H1 (cell line): ENCODE data around the gene SLC2A10. TPM values are rescaled to one million over a fixed set of nuclear protein-coding genes. Genes with fewer than 3 reads are reported as not detected.

Source experiments
- CTCF ChIA-PET: fragments of 300-600 bp; sonication (Branson Sonifier 250); formaldehyde crosslinking; loops from one replicate; lab custom pipeline; 2021; ENCODE audit not compliant: partially characterized antibody; lab: Charles Lee
- POLR2A ChIA-PET: fragments of 300-600 bp; sonication (Branson Sonifier 250); formaldehyde crosslinking; loops from one replicate; lab custom pipeline; 2021; ENCODE audit warnings: inconsistent platforms; ENCODE audit not compliant: partially characterized antibody; lab: Charles Lee
- DNase-seq, 2 experiments: peaks; one replicate each; pipeline versions ENCODE4 v3.0.0 to v3.0.0-alpha.2; 2010 to 2022; ENCODE audit warnings: low spot score in 2 of 2, low read depth in 1 of 2, mixed read lengths in 1 of 2
- FAIRE-seq: peaks from 2 replicates; lab custom pipeline; 2011; peaks lifted over from hg19 to GRCh38; lab: Jason Lieb, UNC
- H2AFZ ChIP-seq: 2 replicates; pipeline ENCODE4 v1.8.1; 2012; ENCODE audit warnings: low read length, inconsistent platforms
- H2AK5ac ChIP-seq: 2 replicates; pipeline ENCODE4 v1.6.1; 2013; ENCODE audit warnings: low read depth, low read length
- H2BK120ac ChIP-seq: replicated peaks from 2 replicates; pipeline ENCODE3; 2013; ENCODE audit warnings: low read depth, low read length, inconsistent platforms
- H2BK12ac ChIP-seq: 2 replicates; pipeline ENCODE4 v1.6.1; 2013; ENCODE audit warnings: low read depth, low read length
- H2BK15ac ChIP-seq: 2 replicates; pipeline ENCODE4 v1.6.1; 2013; ENCODE audit warnings: low read length
- H2BK20ac ChIP-seq: 2 replicates; pipeline ENCODE4 v1.6.1; 2013; ENCODE audit warnings: low read length
- H2BK5ac ChIP-seq: 2 replicates; pipeline ENCODE4 v1.6.1; 2013; ENCODE audit warnings: low read depth, low read length
- H3K14ac ChIP-seq: 2 replicates; pipeline ENCODE4 v1.6.1; 2013; ENCODE audit warnings: inconsistent platforms; ENCODE audit not compliant: insufficient read length
- H3K18ac ChIP-seq: 2 replicates; pipeline ENCODE4 v1.6.1; 2013; ENCODE audit warnings: low read length; ENCODE audit errors: extremely low read depth
- H3K23ac ChIP-seq: 2 replicates; pipeline ENCODE4 v1.6.1; 2013; ENCODE audit warnings: inconsistent platforms; ENCODE audit not compliant: insufficient read length
- H3K23me2 ChIP-seq: 2 replicates; pipeline ENCODE4 v1.6.1; 2013; ENCODE audit warnings: low read depth, low read length
- H3K27ac ChIP-seq: 2 replicates; pipeline ENCODE4 v1.6.1; 2011; ENCODE audit warnings: low read depth, low read length, inconsistent platforms
- H3K27me3 ChIP-seq, 4 experiments: replicated peaks in 1 of 4; 1 replicate in 1 of 4; 2 replicates in 3 of 4; pipeline versions ENCODE4 v1.6.1 to v1.8.1; 2011 to 2013; ENCODE audit warnings: low read length in 3 of 4, mild to moderate bottlenecking in 3 of 4, inconsistent platforms in 2 of 4, mixed read lengths in 2 of 4, moderate library complexity in 1 of 4; ENCODE audit not compliant: control insufficient read depth in 3 of 4, insufficient read depth in 3 of 4; ENCODE audit errors: extremely low read depth in 1 of 4
- H3K36me3 ChIP-seq, 4 experiments: 2 replicates each; pipeline versions ENCODE4 v1.6.1 to v1.8.1; 2011 to 2013; ENCODE audit warnings: mild to moderate bottlenecking in 4 of 4, low read length in 3 of 4, moderate library complexity in 2 of 4, control low read depth in 1 of 4, inconsistent platforms in 1 of 4; ENCODE audit not compliant: insufficient read depth in 4 of 4, control insufficient read depth in 2 of 4
- H3K4ac ChIP-seq: replicated peaks from 2 replicates; pipeline ENCODE3; 2013; ENCODE audit warnings: low read length, low read depth, mixed read lengths, inconsistent platforms; ENCODE audit not compliant: insufficient read length
- H3K4me1 ChIP-seq, 4 experiments: replicated peaks in 1 of 4; 1 replicate in 1 of 4; 2 replicates in 3 of 4; pipeline versions ENCODE4 v1.6.1 to v1.8.1; 2011 to 2013; ENCODE audit warnings: low read length in 3 of 4, inconsistent platforms in 2 of 4, mixed read lengths in 1 of 4; ENCODE audit not compliant: insufficient read depth in 4 of 4, control insufficient read depth in 3 of 4
- H3K4me2 ChIP-seq, 2 experiments: 2 replicates each; pipeline versions ENCODE4 v1.6.1 to v1.8.1; 2011 to 2013; ENCODE audit warnings: low read depth in 2 of 2, low read length in 2 of 2, control low read depth in 1 of 2, inconsistent platforms in 1 of 2, mild to moderate bottlenecking in 1 of 2; ENCODE audit not compliant: insufficient read depth in 1 of 2
- H3K4me3 ChIP-seq, 4 experiments: fragments of 200-600, 300-600 bp in 1 of 4; sonication (generic), shearing (Covaris generic), sonication (Bioruptor Twin) in 1 of 4; 2 replicates each; pipeline versions ENCODE4 v1.5.1 to v1.8.1; 2011 to 2016; ENCODE audit warnings: low read length in 4 of 4, low read depth in 3 of 4, control low read depth in 2 of 4, inconsistent platforms in 2 of 4, mild to moderate bottlenecking in 2 of 4, mixed read lengths in 1 of 4, moderate library complexity in 1 of 4; ENCODE audit not compliant: insufficient read depth in 2 of 4; ENCODE audit errors: extremely low read depth in 1 of 4
- H3K56ac ChIP-seq: replicated peaks from 2 replicates; pipeline ENCODE3; 2013; ENCODE audit warnings: low read depth, mild to moderate bottlenecking, mixed read lengths, low read length, inconsistent platforms; ENCODE audit not compliant: insufficient read length
- H3K79me1 ChIP-seq: 2 replicates; pipeline ENCODE4 v1.6.1; 2013; ENCODE audit warnings: low read depth, low read length, control low read depth
- H3K79me2 ChIP-seq, 2 experiments: 2 replicates each; pipeline versions ENCODE4 v1.6.1 to v1.8.1; 2012 to 2013; ENCODE audit warnings: low read length in 2 of 2, mild to moderate bottlenecking in 2 of 2, inconsistent platforms in 1 of 2; ENCODE audit not compliant: insufficient read depth in 2 of 2, control insufficient read depth in 1 of 2
- H3K9ac ChIP-seq, 4 experiments: replicated peaks in 1 of 4; 1 replicate in 1 of 4; 2 replicates in 3 of 4; pipeline versions ENCODE4 v1.6.1 to v1.8.1; 2011 to 2013; ENCODE audit warnings: low read depth in 3 of 4, low read length in 3 of 4, control low read depth in 2 of 4, mild to moderate bottlenecking in 2 of 4, moderate library complexity in 2 of 4, inconsistent platforms in 1 of 4; ENCODE audit errors: extremely low read depth in 1 of 4
- H3K9me3 ChIP-seq, 2 experiments: 2 replicates each; pipeline versions ENCODE4 v1.6.1 to v1.8.1; 2012 to 2013; ENCODE audit warnings: mild to moderate bottlenecking in 2 of 2, moderate library complexity in 2 of 2, control low read depth in 1 of 2, inconsistent platforms in 1 of 2, low read depth in 1 of 2, low read length in 1 of 2, mixed read lengths in 1 of 2; ENCODE audit not compliant: insufficient read depth in 2 of 2
- H4K20me1 ChIP-seq, 2 experiments: replicated peaks in 1 of 2; 2 replicates each; pipeline versions ENCODE3 to v1.8.1; 2011 to 2013; ENCODE audit warnings: inconsistent platforms in 2 of 2, low read length in 2 of 2, mild to moderate bottlenecking in 1 of 2; ENCODE audit not compliant: insufficient read depth in 2 of 2, control insufficient read depth in 1 of 2
- H4K5ac ChIP-seq: 2 replicates; pipeline ENCODE4 v1.6.1; 2013; ENCODE audit warnings: low read length, low read depth, mixed read lengths, inconsistent platforms; ENCODE audit not compliant: insufficient read length
- H4K8ac ChIP-seq: 2 replicates; pipeline ENCODE4 v1.8.0; 2013; ENCODE audit warnings: mild to moderate bottlenecking, moderate library complexity, low read length, inconsistent platforms; ENCODE audit not compliant: insufficient read depth; ENCODE audit errors: extremely low read depth
- H4K91ac ChIP-seq: replicated peaks from 2 replicates; pipeline ENCODE3; 2013; ENCODE audit warnings: low read length, mixed read lengths, inconsistent platforms; ENCODE audit not compliant: insufficient read length
- EGR1 ChIP-seq: IDR thresholded peaks from 2 replicates; pipeline ENCODE4 v1.6.1; 2011; ENCODE audit warnings: low read depth, low read length, borderline replicate concordance
- WGBS, 2 experiments: shearing (Covaris generic) in 1 of 2; methylation state at CpG; one replicate each; pipeline versions ENCODE4 v1.1.6 to v1.1.7; 2013 to 2015; ENCODE audit warnings: low lambda C conversion rate in 2 of 2, mixed read lengths in 2 of 2, inconsistent platforms in 1 of 2, low coverage in 1 of 2, missing lambda C conversion rate in 1 of 2; ENCODE audit not compliant: insufficient replicate concordance in 2 of 2, insufficient coverage in 1 of 2, insufficient read length in 1 of 2; ENCODE audit errors: extremely low coverage in 1 of 2, missing lambda C conversion rate in 1 of 2; 5-methylcytosine and 5-hydroxymethylcytosine counted together
- polyA plus RNA-seq, 7 experiments: library from polyadenylated mRNA; depleted of rRNA in 3 of 7; stranded (reverse) in 5 of 7; unstranded in 2 of 7; fragments of >200 nt in 5 of 7; fragments of 200-250 nt in 2 of 7; gene quantifications; 1 replicate in 5 of 7; 2 replicates in 1 of 7; 4 replicates in 1 of 7; pipeline versions ENCODE4 v1.2.1 to v1.2.3, GENCODE V29; 2011 to 2013; ENCODE audit warnings: missing spikeins in 2 of 7, mixed read lengths in 2 of 7
- total RNA-seq: library from RNA; stranded (reverse); fragmentation: NEBNext Ultra II Directional; extraction: Animal tissue kit (Norgen Biotek cat#: 25700); gene quantifications from 2 replicates; pipeline ENCODE4 v1.2.1, GENCODE V29; 2021

Gene SLC2A10
- total and polyA plus RNA-seq, 2 of the 8 experiments (the other 6 are each of a cell fraction or from before 2014, with no cell fraction given) = 9.0 to 9.7 TPM

DNA sequence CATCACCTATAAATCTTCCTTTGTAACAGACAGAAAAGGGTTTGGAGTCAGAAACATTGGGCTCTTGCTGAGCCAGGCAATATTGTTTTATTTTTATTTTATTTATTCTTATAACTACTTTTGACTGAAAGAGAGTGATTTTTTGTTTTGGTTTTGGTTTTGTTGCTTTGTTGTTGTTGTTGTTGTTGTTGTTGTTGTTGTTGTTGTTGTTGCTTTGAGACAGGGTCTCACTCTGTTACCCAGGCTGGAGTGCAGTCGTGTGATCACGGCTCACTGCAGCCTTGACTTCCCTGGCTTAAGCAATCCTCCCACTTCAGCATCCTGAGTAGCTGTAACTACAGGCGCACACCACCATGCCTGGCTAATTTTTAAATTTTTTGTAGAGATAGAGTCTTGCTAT, 43.1 kb upstream of the SLC2A10 start:
- no peak overlapping the region for H3K27ac ChIP-seq
- peaks cover 8% of the 10 kb centered on the region in 2 experiments; a peak in 3 of 4 replicates for H3K9me3 ChIP-seq
- H3K18ac ChIP-seq = no peak overlapping the region
- no peak for FAIRE-seq
- H4K91ac ChIP-seq = no peak overlapping the region
- H3K23ac ChIP-seq = no peak overlapping the region
- POLR2A ChIA-PET = no interaction called here
- CTCF ChIA-PET = interaction anchor here (1.0 to 4.4 kb wide), 2 partner anchors 14 to 17 kb away, joined by 3 to 21 read pairs; no protein-coding TSS in a partner anchor
- no peak overlapping the region for H2BK120ac ChIP-seq
- no peaks in the 10 kb centered on the region for H3K79me1 ChIP-seq
- H4K20me1 ChIP-seq = peaks cover 0 to 2% of the 10 kb centered on the region in 2 experiments
- H3K56ac ChIP-seq = no peak overlapping the region
- H3K4me1 ChIP-seq = no peaks in the 10 kb centered on the region
- no peak overlapping the region for H3K14ac ChIP-seq
- H3K79me2 ChIP-seq = no peaks in the 10 kb centered on the region
- TF ChIP-seq EGR1 = no peak
- H4K5ac ChIP-seq = no peak overlapping the region
- no peak overlapping the region for H3K4me2 ChIP-seq
- no peak overlapping the region for H3K4ac ChIP-seq
- H4K8ac ChIP-seq = no peak overlapping the region
- no peak overlapping the region for H2BK5ac ChIP-seq
- no peak overlapping the region for H2AFZ ChIP-seq
- H3K23me2 ChIP-seq = no peaks in the 10 kb centered on the region
- no peak overlapping the region for H2BK12ac ChIP-seq
- WGBS, 2 experiments = 100% methylated on average over 3 of the region's 3 CpGs; no CpG with 5 or more reads in 1 of the 2 experiments
- no peak overlapping the region for H3K9ac ChIP-seq
- no peak overlapping the region for H2BK20ac ChIP-seq
- no peak overlapping the region for H3K4me3 ChIP-seq
- H2BK15ac ChIP-seq = no peak overlapping the region
- H3K36me3 ChIP-seq = peaks cover 0 to 6% (median 2%) of the 10 kb centered on the region in 4 experiments; a peak in 2 of 8 replicates
- no peaks in the 10 kb centered on the region for H3K27me3 ChIP-seq
- H2AK5ac ChIP-seq = no peak overlapping the region
- no peak for DNase-seq
